CD4-positive, alpha-beta T cell treated with Interleukin-2 at 100 ng/mL for 4 hours (primary cell): ENCODE data around the gene NRXN3.
"Not testable (repeated sequence)": the region's sequence is repeated elsewhere in the genome, so short reads cannot be mapped to it uniquely, and the experiment has no call there.

Experiments
- DNase-seq: peaks from one replicate; pipeline ENCODE4 v3.0.0-alpha.2; 2020; ENCODE audit warnings: low spot score

The NRXN3 gene

GRCh38 chr14:79740066-79740601, 1570.0 kb downstream of the NRXN3 start:
- no peak for DNase-seq

- DNase-seq, result no peak
These were observed 1572.0 kb downstream of the NRXN3 start for GRCh38 chr14:79742142-79742541.

DNA sequence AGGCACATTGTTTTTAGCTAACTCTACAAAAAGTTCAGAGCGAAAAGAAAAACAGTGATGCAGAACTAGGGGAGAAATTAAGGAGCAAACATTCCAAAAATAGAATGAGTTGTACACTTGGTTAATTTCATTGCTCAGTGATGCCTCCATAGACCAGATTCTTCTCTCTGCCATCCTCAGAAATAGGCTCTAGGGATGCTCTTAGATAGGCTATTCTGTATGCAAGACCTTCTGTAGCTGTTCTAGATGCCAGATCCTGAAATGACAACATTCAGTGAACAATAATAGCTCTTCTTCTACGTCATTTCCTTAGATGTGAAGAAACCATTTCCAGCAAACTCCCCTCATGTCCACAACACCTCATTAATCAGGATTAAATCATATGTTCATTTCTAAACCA, 1574.9 kb downstream of the NRXN3 start:
- DNase-seq, result no peak

GRCh38 chr14:79749065-79749464, 1578.9 kb downstream of the NRXN3 start:
- DNase-seq, result no peak

- no peak for DNase-seq
These were observed 1588.8 kb downstream of the NRXN3 start for GRCh38 chr14:79758985-79759384.

GRCh38 chr14:79764323-79764722, 1594.2 kb downstream of the NRXN3 start:
- DNase-seq, result no peak

GRCh38 chr14:79766511-79766910, 1596.3 kb downstream of the NRXN3 start:
- DNase-seq, result no peak

DNA sequence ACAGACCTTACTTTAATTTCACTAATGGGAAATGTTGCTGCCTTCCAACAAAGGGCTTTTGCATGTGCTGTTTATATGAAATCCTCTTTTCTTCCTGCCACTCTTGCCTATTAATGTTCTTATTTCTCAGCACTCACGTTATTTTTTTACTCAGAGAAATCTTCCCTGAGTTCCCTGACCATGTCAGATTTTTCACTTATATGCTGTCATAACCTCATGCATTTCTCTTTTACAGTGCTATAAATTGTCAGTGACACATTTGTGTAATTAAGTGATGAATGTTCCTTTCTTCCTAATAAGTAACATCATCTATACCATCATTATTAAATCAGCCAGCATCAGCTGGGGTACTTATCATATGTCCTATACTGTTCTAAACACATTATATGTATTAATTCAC, 1597.1 kb downstream of the NRXN3 start:
- no peak for DNase-seq

DNA sequence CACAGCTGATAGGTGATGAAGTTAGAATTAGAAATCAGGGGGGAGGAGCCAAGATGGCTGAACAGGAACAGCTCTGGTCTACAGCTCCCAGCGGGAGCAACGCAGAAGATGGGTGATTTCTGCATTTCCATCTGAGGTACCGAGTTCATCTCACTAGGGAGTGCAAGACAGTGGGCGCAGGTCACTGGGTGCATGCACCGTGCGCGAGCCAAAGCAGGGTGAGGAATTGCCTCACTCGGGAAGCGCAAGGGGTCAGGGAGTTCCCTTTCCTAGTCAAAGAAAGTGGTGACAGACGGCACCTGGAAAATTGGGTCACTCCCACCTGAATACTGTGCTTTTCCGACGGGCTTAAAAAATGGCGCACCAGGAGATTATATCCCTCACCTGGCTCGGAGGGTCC, 1597.5 kb downstream of the NRXN3 start:
- not testable (repeated sequence) for DNase-seq

- DNase-seq, result no peak
These were observed 1611.7 kb downstream of the NRXN3 start for GRCh38 chr14:79781882-79782281.

- DNase-seq, result no peak
These were observed 1612.9 kb downstream of the NRXN3 start for GRCh38 chr14:79783041-79783440.

DNA sequence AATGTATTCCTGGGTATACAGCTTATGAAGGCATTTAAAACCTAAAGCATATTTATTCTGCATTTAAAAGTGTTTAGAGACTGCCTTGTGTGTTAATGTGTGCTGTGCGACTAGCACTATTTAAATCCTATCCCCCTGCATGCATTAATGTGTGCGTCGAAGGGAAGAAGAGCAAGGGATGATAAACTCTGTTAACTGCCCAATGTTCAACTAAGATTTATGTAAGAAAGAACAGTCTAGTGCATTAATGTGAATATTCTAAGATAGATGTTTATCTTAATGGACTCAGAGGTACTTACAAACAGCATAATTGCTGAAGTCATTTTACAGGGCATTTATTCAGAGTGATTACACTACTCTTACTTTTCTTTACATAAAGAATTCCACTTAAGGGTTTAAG, 1616.3 kb downstream of the NRXN3 start:
- DNase-seq, result no peak

- no peak for DNase-seq
These were observed 1618.2 kb downstream of the NRXN3 start for GRCh38 chr14:79788346-79788745.

DNA sequence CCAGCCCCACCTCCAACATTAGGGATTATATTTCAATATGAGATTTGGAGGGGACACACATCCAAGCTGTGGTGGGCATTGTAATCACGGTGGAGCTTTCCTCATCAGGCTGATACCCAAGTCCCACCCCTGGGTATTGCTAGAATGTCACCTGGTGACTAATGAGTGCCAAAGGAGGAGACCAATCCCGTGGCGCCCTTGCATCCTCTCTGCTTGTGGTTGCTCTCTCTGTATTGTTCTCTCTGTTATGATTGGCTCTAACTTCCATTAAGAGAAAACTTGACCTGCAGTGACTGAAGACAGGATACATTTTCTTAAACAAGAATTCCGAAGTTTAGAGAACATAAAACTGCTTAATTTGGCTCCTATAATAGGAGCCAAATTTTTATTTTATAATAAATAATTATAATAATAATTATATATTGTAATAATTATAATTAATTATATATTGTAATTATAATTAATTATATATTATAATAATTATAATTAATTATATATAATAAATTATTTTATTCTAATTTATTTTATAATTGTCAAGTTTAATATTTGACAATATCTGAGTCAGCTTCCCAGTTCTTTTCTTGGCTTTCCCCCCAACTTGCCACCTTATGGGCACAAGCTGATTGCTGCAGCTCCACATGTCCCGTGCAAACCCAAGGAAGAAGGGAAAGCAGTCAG, 1621.0 kb downstream of the NRXN3 start:
- DNase-seq, result no peak

GRCh38 chr14:79802093-79802492, 1631.9 kb downstream of the NRXN3 start:
- no peak for DNase-seq

GRCh38 chr14:79805636-79806035, 1635.5 kb downstream of the NRXN3 start:
- DNase-seq, result no peak

GRCh38 chr14:79809849-79810612, 1639.9 kb downstream of the NRXN3 start:
- DNase-seq, result no peak

DNA sequence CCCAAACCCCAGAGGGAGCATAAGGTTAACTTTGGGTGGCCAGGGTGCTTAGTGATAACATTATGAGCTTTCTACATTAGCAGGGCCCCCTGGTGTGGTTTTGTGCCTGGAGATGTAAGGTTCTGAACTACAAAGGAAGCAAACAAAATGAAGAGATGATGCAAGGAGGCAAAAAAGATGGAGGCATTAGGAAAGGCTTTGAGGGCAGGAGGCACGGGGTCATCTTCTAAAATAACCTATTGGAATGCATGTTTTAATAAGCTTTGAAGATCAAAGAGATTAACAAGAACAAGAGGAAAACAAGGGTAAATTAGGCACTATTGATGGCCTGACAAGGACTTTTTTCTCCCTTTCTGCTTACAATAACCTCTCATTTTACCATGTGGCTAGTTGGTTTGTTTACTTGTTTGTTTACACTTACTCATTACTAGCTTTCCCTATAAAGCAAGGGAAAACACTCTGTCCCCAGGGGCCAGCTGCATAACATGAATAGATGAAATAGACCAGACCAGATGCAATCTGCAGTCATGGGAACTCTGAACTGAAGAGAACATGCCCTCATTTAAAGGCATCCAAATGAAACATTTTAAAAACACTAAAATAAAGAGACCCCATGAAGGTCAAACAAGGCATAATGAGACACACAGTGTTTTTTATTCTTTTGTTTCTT, 1650.8 kb downstream of the NRXN3 start:
- no peak for DNase-seq

DNA sequence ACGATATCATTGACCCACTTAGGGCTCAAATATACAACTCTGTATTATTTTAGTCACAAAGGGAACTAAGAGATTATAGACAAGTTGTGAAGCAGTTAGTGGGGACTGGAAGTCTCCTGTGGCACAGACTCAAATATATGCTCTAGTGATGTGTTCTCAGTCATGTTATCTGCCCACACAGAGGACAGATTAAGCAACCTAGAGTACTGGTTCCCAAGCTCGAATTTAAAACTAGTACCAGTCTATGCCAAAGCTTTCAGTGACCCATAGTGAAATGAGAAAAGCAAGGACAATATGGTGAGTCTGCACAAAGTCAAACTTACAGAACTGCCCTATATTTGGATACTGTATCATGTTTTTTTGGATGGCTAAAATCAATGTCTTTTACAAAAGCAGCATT, 1651.9 kb downstream of the NRXN3 start:
- DNase-seq, result no peak

GRCh38 chr14:79825046-79825521, 1654.9 kb downstream of the NRXN3 start:
- no peak for DNase-seq

DNA sequence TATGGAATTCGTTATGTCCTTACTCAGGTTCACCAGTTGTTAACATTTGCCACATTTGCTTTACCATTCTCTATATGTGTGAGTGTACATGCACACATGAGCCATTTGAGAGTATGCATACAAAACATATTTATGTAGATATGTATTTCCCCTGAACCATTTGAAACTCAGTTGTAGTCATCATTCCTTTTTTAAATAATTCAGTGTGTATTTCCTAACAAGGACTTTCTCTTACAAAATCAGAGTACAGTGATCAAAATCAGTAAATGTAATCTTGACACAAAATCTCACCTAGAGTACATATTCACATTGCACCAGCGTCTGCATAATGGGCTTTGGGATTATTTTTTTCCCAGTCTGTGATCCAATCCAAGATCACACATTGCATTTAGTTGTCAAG, 1656.2 kb downstream of the NRXN3 start:
- DNase-seq, result no peak

DNA sequence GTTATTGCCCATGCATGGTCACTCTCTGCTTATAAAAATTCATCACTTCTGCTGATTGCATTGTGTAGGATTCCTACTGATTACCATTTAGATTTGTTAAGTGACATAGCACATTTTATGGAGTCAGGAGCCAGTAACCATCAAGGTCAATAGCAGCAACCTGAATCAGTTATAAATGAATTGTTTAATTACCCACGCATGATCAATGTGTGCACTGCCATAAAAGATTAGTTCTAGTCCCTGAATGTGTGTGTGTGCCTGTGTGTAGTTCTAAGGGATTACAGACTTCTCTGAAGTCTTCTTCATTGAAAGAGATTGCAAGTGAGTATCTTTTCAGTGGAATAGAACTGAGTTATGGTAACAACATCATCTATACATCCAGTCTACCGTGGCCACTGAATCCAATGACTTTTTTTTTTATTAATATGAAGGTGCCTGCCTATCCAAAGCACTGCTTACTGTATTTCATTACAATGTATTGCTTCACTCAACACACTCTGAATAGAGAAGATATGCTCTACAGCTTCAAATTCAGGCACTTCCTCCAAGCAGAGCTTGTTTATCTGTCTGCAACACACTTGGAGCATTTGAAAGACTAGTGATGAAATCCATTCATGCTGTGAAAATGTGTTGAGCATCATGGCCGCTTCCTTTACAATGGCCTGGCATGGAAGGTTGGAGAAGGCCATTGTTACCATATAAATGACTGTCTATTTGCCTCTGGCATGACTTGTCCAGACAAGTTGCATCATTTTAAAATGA, 1659.4 kb downstream of the NRXN3 start:
- DNase-seq, result no peak
